CD14-positive monocyte (primary cell): Measurements from ENCODE around the gene DCAF8L2. TPM values are rescaled to one million over a fixed set of nuclear protein-coding genes. Genes with fewer than 3 reads are reported as not detected.

Source experiments
- DNase-seq, 3 donors: peaks; one replicate each; pipeline ENCODE4 v3.0.0-alpha.2; 2011 to 2022
- H2AFZ ChIP-seq: 2 replicates; pipeline ENCODE4 v1.6.0; 2012; ENCODE audit warnings: mild to moderate bottlenecking, low read depth, low read length, inconsistent platforms; ENCODE audit not compliant: insufficient read depth, poor library complexity, severe bottlenecking
- H3K27ac ChIP-seq, 2 donors: 1 replicate in 1 of 2; 2 replicates in 1 of 2; pipeline ENCODE4 v1.5.1; 2012 to 2013; ENCODE audit warnings: low read length in 2 of 2, control low read depth in 1 of 2, inconsistent platforms in 1 of 2, low read depth in 1 of 2, mild to moderate bottlenecking in 1 of 2
- H3K27me3 ChIP-seq, 2 donors: one replicate each; pipeline versions ENCODE4 v1.6.0 to v1.6.1; 2011 to 2013; ENCODE audit warnings: low read length in 2 of 2; ENCODE audit not compliant: control insufficient read depth in 2 of 2, insufficient read depth in 2 of 2
- H3K36me3 ChIP-seq, 2 donors: replicated peaks in 1 of 2; 1 replicate in 1 of 2; 2 replicates in 1 of 2; pipeline versions ENCODE4 v1.5.1 to v1.6.1; 2012 to 2013; ENCODE audit warnings: low read length in 2 of 2, control low read depth in 1 of 2, inconsistent platforms in 1 of 2, mild to moderate bottlenecking in 1 of 2; ENCODE audit not compliant: insufficient read depth in 2 of 2, control insufficient read depth in 1 of 2
- H3K4me1 ChIP-seq, 2 donors: 1 replicate in 1 of 2; 2 replicates in 1 of 2; pipeline versions ENCODE4 v1.5.1 to v1.6.1; 2012 to 2013; ENCODE audit warnings: low read length in 2 of 2, control low read depth in 1 of 2, inconsistent platforms in 1 of 2, mild to moderate bottlenecking in 1 of 2, moderate library complexity in 1 of 2; ENCODE audit not compliant: insufficient read depth in 2 of 2, control insufficient read depth in 1 of 2
- H3K4me2 ChIP-seq: replicated peaks from 2 replicates; pipeline ENCODE3; 2012; ENCODE audit warnings: low read length, moderate library complexity, mild to moderate bottlenecking; ENCODE audit not compliant: poor library complexity, severe bottlenecking; ENCODE audit errors: extremely low read depth
- H3K4me3 ChIP-seq, 3 experiments: fragments of 200-600 bp in 1 of 3; sonication (generic) in 1 of 3; replicated peaks in 1 of 3; 1 replicate in 2 of 3; 2 replicates in 1 of 3; pipeline ENCODE4 v1.5.1; 2011 to 2013; ENCODE audit warnings: low read length in 3 of 3, mild to moderate bottlenecking in 3 of 3, control low read depth in 2 of 3, low read depth in 2 of 3, inconsistent platforms in 1 of 3, moderate library complexity in 1 of 3
- H3K79me2 ChIP-seq: 2 replicates; pipeline ENCODE4 v1.6.0; 2012; ENCODE audit warnings: mild to moderate bottlenecking, control low read depth, inconsistent platforms, low read length, moderate library complexity; ENCODE audit not compliant: insufficient read depth
- H3K9ac ChIP-seq: 2 replicates; pipeline ENCODE4 v1.6.0; 2017; ENCODE audit warnings: low read length, mild to moderate bottlenecking; ENCODE audit not compliant: insufficient read depth, poor library complexity, severe bottlenecking
- H3K9me3 ChIP-seq, 2 donors: replicated peaks in 1 of 2; 1 replicate in 1 of 2; 2 replicates in 1 of 2; pipeline versions ENCODE4 v1.5.1 to v1.6.1; 2012 to 2013; ENCODE audit warnings: low read length in 2 of 2, control low read depth in 1 of 2; ENCODE audit not compliant: control insufficient read depth in 1 of 2, insufficient read depth in 1 of 2
- H4K20me1 ChIP-seq: 2 replicates; pipeline ENCODE4 v1.6.0; 2012; ENCODE audit warnings: mild to moderate bottlenecking, low read length, control low read depth, moderate library complexity; ENCODE audit not compliant: insufficient read depth
- H3K27ac Mint-ChIP-seq, 7 donors: one replicate each; pipeline ENCODE4 v1.8.0; 2020; ENCODE audit warnings: mild to moderate bottlenecking in 7 of 7, mixed read lengths in 7 of 7, moderate library complexity in 6 of 7, inconsistent platforms in 2 of 7
- H3K27me3 Mint-ChIP-seq, 3 donors: one replicate each; pipeline ENCODE4 v1.8.0; 2021 to 2022; ENCODE audit warnings: low read depth in 3 of 3, mild to moderate bottlenecking in 3 of 3, mixed read lengths in 3 of 3, moderate library complexity in 3 of 3, inconsistent platforms in 1 of 3
- H3K36me3 Mint-ChIP-seq, 2 donors: one replicate each; pipeline ENCODE4 v1.8.0; 2020; ENCODE audit warnings: mixed read lengths in 2 of 2, inconsistent platforms in 1 of 2, mild to moderate bottlenecking in 1 of 2
- H3K4me1 Mint-ChIP-seq: one replicate; pipeline ENCODE4 v1.8.0; 2020; ENCODE audit warnings: mild to moderate bottlenecking, mixed read lengths
- H3K4me3 Mint-ChIP-seq, 2 donors: one replicate each; pipeline ENCODE4 v1.8.0; 2020; ENCODE audit warnings: mild to moderate bottlenecking in 2 of 2, mixed read lengths in 2 of 2, moderate library complexity in 1 of 2
- H3K9me3 Mint-ChIP-seq, 7 donors: one replicate each; pipeline ENCODE4 v1.8.0; 2020 to 2022; ENCODE audit warnings: mixed read lengths in 7 of 7, mild to moderate bottlenecking in 6 of 7, moderate library complexity in 6 of 7, inconsistent platforms in 2 of 7
- CTCF ChIP-seq: fragments of 200-600 bp; IDR thresholded peaks from one replicate; pipeline ENCODE4 v1.8.0; 2022; ENCODE audit warnings: antibody characterized with exemption, mild to moderate bottlenecking
- WGBS: methylation state at CpG from one replicate; pipeline ENCODE4 v1.1.5; 2013; ENCODE audit warnings: missing lambda C conversion rate; ENCODE audit not compliant: insufficient coverage; 5-methylcytosine and 5-hydroxymethylcytosine counted together
- intact Hi-C, 2 donors: fragments of 100-400 bp; cut with micrococcal nuclease; formaldehyde crosslinking; loops; one replicate each; pipeline versions ENCODE4 v1.15.0 to v1.15.1; 2023
- polyA plus RNA-seq, 3 donors: library from polyadenylated mRNA; depleted of rRNA in 1 of 3; unstranded in 2 of 3; stranded (reverse) in 1 of 3; fragments of 300-500 nt in 2 of 3; fragments of >200 nt in 1 of 3; fragmentation: Illumina TruSeq in 2 of 3; gene quantifications; 1 replicate in 2 of 3; 2 replicates in 1 of 3; pipeline ENCODE4 v1.2.3, GENCODE V29; 2012 to 2021

DCAF8L2 gene
- polyA plus RNA-seq, 3 donors: not detected

DNA sequence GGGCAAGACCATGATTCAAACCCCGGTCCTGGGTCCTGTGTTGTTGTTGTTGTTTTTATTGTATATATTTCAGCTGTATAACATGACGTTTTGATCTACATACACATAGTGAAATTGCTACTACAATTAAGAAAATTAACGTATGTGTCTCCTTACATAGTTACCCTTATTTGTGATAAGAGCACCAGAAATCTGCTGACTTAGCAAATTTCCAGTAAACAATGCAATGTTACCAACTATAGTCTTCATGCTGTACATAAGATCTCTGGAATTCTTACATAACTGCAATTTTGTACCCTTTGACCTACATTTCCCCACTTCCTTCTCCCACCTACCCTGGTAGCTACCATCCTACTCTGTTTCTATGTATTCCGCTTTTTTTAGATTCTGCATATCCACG, 141.8 kb downstream of the DCAF8L2 start:
- no peaks in the 10 kb centered on the region for H3K27me3 ChIP-seq
- no peak overlapping the region for H3K27ac ChIP-seq
- intact Hi-C loops: no loop called here
- no CpG with 5 or more reads among the region's 5 CpGs for WGBS
- H3K27me3 Mint-ChIP-seq: no peaks in the 10 kb centered on the region
- H3K9me3 ChIP-seq: no peaks in the 10 kb centered on the region
- no peaks in the 10 kb centered on the region for H3K79me2 ChIP-seq
- H3K36me3 ChIP-seq: no peaks in the 10 kb centered on the region
- no peaks in the 10 kb centered on the region for H4K20me1 ChIP-seq
- H3K4me1 ChIP-seq: no peaks in the 10 kb centered on the region
- no peak overlapping the region for H3K4me3 Mint-ChIP-seq
- no peak overlapping the region for H3K4me2 ChIP-seq
- no peak overlapping the region for H2AFZ ChIP-seq
- no peak overlapping the region for H3K27ac Mint-ChIP-seq
- H3K4me1 Mint-ChIP-seq: no peaks in the 10 kb centered on the region
- H3K9me3 Mint-ChIP-seq: peaks cover 0 to 5% (median 2%) of the 10 kb centered on the region in 7 donors
- no peak overlapping the region for H3K4me3 ChIP-seq
- no peak for DNase-seq
- no peak overlapping the region for H3K9ac ChIP-seq
- no peaks in the 10 kb centered on the region for H3K36me3 Mint-ChIP-seq
- no peak for TF ChIP-seq CTCF

GRCh38 chrX:27735914-27736313, 145.8 kb downstream of the DCAF8L2 start:
- TF ChIP-seq CTCF: no peak
- H3K4me1 ChIP-seq: no peaks in the 10 kb centered on the region
- Mint-ChIP-seq H3K36me3 (no peaks in the 10 kb centered on the region), H3K4me3 (no peak overlapping the region), H3K4me1 (no peaks in the 10 kb centered on the region), H3K9me3 (peaks cover 0 to 4% (median 2%) of the 10 kb centered on the region in 7 donors), H3K27me3 (no peaks in the 10 kb centered on the region), H3K27ac (peak overlapping the region in 1 of 7 donors; percentile 45)
- H3K36me3 ChIP-seq: no peaks in the 10 kb centered on the region
- H3K79me2 ChIP-seq: no peaks in the 10 kb centered on the region
- H2AFZ ChIP-seq: no peak overlapping the region
- intact Hi-C loops: no loop called here
- no peaks in the 10 kb centered on the region for H4K20me1 ChIP-seq
- H3K4me2 ChIP-seq: no peak overlapping the region
- H3K27ac ChIP-seq: no peak overlapping the region
- DNase-seq: no peak
- H3K4me3 ChIP-seq: no peak overlapping the region
- H3K27me3 ChIP-seq: no peaks in the 10 kb centered on the region
- 60% methylated on average over 1 of the region's 3 CpGs for WGBS
- H3K9me3 ChIP-seq: no peaks in the 10 kb centered on the region
- H3K9ac ChIP-seq: no peak overlapping the region
